Natural killer cell treated with Interleukin-12 subunit alpha and Interleukin-12 subunit beta and Interleukin-15 and Interleukin-18, amount 100 ng/mL, for 72 hours (primary cell): ENCODE data around the gene HBG2. TPM values are rescaled to one million over a fixed set of nuclear protein-coding genes. Genes with fewer than 3 reads are reported as not detected.
"Not testable (repeated sequence)": the region's sequence is repeated elsewhere in the genome, so short reads cannot be mapped to it uniquely, and the experiment has no call there.

Experiments used
- ATAC-seq, 2 donors: fragments of 150-1000 bp; cut with Tn5 transposase in 1 of 2; sonication (Bioruptor Pico), chemical (Tn5 transposase) in 1 of 2; 2 replicates each; pipeline ENCODE4 v1.10.0; 2021
- DNase-seq: peaks from one replicate; pipeline ENCODE4 v3.0.0; 2022; ENCODE audit warnings: low spot score
- H3K27ac Mint-ChIP-seq, 2 donors: 1 replicate in 1 of 2; 2 replicates in 1 of 2; pipeline ENCODE4 v1.8.0; 2022; ENCODE audit warnings: mixed read lengths in 2 of 2, mild to moderate bottlenecking in 1 of 2, moderate library complexity in 1 of 2
- H3K27me3 Mint-ChIP-seq, 2 donors: 1 replicate in 1 of 2; 2 replicates in 1 of 2; pipeline ENCODE4 v1.8.0; 2022; ENCODE audit warnings: mixed read lengths in 2 of 2
- H3K36me3 Mint-ChIP-seq: one replicate; pipeline ENCODE4 v1.8.0; 2022; ENCODE audit warnings: mixed read lengths
- H3K4me1 Mint-ChIP-seq, 2 donors: 1 replicate in 1 of 2; 2 replicates in 1 of 2; pipeline ENCODE4 v1.8.0; 2022; ENCODE audit warnings: low read depth in 2 of 2, mixed read lengths in 2 of 2, mild to moderate bottlenecking in 1 of 2
- H3K4me3 Mint-ChIP-seq: one replicate; pipeline ENCODE4 v1.8.0; 2022; ENCODE audit warnings: mixed read lengths
- H3K9me3 Mint-ChIP-seq: 2 replicates; pipeline ENCODE4 v1.8.0; 2022; ENCODE audit warnings: mixed read lengths
- total RNA-seq, 2 donors: library from RNA; stranded (reverse); gene quantifications; one replicate each; pipeline ENCODE4 v1.2.3, GENCODE V29; 2022

HBG2 gene
- total RNA-seq, 2 donors from 2014 or later: not detected

DNA sequence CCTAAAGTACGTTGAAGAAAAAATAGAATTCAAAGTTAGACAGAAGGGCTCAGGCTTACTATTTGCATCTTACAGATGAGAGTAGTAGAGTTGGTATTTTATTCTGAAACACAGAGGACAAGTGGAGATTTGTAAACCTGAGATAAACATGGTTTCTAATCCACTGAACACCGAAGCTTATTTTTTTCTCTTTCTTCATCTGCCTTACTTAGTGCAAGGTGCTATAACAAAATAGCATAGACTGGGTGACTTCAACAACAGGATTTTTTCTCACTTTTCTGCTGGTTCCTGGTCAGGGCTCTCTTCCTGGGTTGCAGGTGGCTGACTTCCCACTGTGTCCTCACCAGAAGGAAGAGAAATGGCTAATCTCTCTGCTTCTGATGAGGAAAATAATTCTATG is 2.8 kb downstream of the HBG2 start:
- H3K9me3 Mint-ChIP-seq: no peaks in the 10 kb centered on the region
- H3K4me3 Mint-ChIP-seq: no peak overlapping the region
- no peaks in the 10 kb centered on the region for H3K4me1 Mint-ChIP-seq
- H3K27ac Mint-ChIP-seq: no peak overlapping the region
- DNase-seq (no peak), ATAC-seq (no peak)
- H3K27me3 Mint-ChIP-seq: peaks cover 0 to 7% of the 10 kb centered on the region in 2 donors
- no peaks in the 10 kb centered on the region for H3K36me3 Mint-ChIP-seq

DNA sequence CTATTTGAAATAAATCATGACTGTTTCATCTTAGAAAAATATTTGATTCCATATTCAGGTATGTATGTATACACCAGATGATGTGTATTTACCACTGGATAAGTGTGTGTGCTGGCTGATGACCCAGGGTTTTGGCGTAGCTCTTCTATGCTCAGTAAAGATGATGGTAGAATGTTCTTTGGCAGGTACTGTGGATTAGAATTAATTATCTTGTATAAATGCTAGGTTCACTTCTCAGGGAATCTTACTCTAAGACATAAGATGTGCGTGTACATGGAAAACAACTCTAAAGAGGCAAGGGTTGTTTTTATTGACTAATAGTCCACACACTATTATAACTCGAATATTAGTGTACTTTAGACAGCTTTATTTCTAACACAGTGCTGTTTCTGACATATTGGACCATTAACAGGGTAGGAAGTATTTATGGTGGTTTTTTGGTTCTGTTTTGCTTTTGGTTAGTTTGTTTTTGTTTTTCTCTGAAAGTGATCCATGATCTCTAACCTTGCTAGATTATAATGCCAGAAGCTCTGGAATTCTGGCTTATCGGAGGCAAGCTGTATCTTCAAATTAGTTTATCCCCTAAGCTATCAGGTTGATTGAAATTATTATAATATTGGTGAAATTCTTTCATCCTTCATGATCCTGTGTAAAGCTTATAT is 3.9 kb downstream of the HBG2 start:
- Mint-ChIP-seq H3K27me3 (peaks cover 0 to 7% of the 10 kb centered on the region in 2 donors), H3K9me3 (no peaks in the 10 kb centered on the region), H3K27ac (no peak overlapping the region), H3K4me1 (no peaks in the 10 kb centered on the region), H3K36me3 (no peaks in the 10 kb centered on the region), H3K4me3 (no peak overlapping the region)
- DNase-seq: no peak
- no peak for ATAC-seq

DNA sequence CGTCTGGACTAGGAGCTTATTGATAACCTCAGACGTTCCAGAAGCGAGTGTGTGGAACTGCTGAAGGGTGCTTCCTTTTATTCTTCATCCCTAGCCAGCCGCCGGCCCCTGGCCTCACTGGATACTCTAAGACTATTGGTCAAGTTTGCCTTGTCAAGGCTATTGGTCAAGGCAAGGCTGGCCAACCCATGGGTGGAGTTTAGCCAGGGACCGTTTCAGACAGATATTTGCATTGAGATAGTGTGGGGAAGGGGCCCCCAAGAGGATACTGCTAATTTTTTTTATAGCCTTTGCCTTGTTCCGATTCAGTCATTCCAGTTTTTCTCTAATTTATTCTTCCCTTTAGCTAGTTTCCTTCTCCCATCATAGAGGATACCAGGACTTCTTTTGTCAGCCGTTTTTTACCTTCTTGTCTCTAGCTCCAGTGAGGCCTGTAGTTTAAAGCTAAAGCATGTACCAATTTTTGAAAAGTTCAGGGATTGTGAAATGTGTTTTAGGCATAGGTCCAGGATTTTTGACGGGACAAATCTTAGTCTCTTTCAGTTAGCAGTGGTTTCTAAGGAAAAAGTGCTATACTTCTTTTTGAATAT is 4.7 kb downstream of the HBG2 start, which contains the start of gene HBG1:
TSS of gene HBG1 (minus strand) at position 51 of the 590 bp plus-strand sequence. CDS start 53 bp downstream, outside the sequence.
- not testable (repeated sequence) for H3K4me1 Mint-ChIP-seq, H3K9me3 Mint-ChIP-seq, ATAC-seq, H3K4me3 Mint-ChIP-seq, H3K27me3 Mint-ChIP-seq, H3K27ac Mint-ChIP-seq, DNase-seq, H3K36me3 Mint-ChIP-seq

DNA sequence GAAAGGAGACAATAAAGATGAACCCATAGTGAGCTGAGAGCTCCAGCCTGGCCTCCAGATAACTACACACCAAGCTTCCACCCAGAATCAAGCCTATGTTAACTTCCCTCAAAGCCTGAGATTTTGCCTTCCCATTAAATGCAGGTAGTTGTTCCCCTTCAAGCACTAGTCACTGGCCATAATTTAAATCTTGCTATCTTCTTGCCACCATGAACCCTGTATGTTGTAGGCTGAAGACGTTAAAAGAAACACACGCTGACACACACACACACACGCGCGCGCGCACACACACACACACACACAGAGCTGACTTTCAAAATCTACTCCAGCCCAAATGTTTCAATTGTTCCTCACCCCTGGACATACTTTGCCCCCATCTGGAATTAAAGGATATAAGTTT is 6.1 kb downstream of the HBG2 start:
- not testable (repeated sequence) for H3K36me3 Mint-ChIP-seq, H3K9me3 Mint-ChIP-seq, DNase-seq, H3K27ac Mint-ChIP-seq, H3K4me3 Mint-ChIP-seq, ATAC-seq, H3K27me3 Mint-ChIP-seq, H3K4me1 Mint-ChIP-seq

DNA sequence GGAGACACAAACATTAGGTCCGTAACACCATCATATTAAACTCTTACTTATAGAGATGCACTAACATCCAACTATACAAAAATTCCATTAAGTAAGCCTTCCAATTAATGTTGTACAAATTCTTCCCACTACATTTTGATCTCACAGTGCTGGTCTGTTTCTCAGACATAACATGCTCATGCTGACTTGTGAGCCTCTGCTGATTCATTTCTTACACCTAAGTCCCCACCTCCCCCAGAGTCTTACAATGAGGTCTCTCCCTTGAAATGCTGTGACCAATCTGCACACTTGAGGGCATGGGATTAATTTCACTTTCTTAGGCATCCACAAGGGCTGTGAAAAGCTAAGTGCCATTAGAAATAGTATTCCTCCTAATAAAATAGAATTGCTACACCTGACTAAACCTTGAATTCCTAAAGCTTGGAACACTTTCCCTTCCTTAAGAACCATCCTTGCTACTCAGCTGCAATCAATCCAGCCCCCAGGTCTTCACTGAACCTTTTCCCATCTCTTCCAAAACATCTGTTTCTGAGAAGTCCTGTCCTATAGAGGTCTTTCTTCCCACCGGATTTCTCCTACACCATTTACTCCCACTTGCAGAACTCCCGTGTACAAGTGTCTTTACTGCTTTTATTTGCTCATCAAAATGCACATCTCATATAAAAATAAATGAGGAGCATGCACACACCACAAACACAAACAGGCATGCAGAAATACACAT is 6.9 kb downstream of the HBG2 start:
- no peak overlapping the region for H3K27ac Mint-ChIP-seq
- H3K4me3 Mint-ChIP-seq: no peak overlapping the region
- DNase-seq (no peak), ATAC-seq (no peak)
- H3K27me3 Mint-ChIP-seq: peaks cover 0 to 7% of the 10 kb centered on the region in 2 donors
- no peaks in the 10 kb centered on the region for H3K9me3 Mint-ChIP-seq
- no peaks in the 10 kb centered on the region for H3K4me1 Mint-ChIP-seq
- H3K36me3 Mint-ChIP-seq: no peaks in the 10 kb centered on the region

DNA sequence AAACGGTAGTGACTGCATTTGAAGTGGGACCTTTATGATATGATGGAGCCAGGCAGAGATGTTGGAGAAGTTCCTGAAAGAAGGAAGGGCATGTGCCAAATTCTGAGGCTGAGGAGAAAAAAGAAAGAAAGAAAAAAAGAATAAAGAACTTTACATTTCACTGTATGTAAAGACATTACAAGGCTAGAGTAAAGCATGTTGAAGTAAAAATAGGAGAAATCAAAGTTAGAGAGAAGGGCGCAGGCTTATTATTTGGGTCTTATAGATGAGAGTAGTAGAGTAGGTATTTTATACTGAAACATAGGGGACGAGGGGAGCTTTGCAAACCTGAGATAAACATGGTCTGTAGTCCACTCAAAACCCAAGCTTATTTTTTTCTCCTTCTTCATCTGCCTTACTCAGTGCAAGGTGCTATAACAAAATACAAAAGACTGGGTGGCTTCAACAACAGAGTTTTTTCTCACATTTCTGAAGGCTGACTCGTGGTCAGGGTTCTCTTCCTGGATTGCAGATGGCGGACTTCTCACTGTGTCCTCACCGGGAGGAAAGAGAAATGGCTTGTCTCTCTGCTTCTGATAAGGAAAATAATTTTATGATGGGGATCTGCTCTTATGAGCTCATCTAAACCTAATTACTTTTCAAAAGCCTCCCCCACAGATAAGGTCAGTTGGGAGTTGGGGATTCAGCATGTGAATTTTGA is 7.7 kb downstream of the HBG2 start:
- no peak overlapping the region for H3K4me3 Mint-ChIP-seq
- DNase-seq (no peak), ATAC-seq (no peak)
- H3K9me3 Mint-ChIP-seq: no peaks in the 10 kb centered on the region
- H3K36me3 Mint-ChIP-seq: no peaks in the 10 kb centered on the region
- no peaks in the 10 kb centered on the region for H3K4me1 Mint-ChIP-seq
- no peak overlapping the region for H3K27ac Mint-ChIP-seq
- H3K27me3 Mint-ChIP-seq: peaks cover 0 to 12% of the 10 kb centered on the region in 2 donors

DNA sequence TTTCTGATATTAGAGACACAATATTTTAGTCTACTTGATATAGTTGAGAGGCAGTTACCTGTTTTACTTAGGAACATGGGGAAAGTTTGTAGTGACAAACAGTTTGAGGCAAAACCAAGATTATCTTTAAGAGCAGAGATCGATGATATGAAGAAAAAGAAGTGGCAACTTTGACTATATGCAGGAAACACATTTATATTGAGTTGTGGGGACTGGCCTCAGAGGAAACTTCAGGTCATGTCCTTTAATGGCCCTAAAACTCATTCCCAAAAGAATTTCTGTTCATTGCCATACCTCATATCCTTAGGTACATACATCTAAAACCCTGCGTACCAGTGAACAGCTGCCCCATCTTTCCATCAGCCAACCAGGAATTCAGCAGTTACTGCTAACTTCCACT is 9.4 kb downstream of the HBG2 start:
- no peaks in the 10 kb centered on the region for H3K36me3 Mint-ChIP-seq
- H3K27ac Mint-ChIP-seq: no peak overlapping the region
- peaks cover 0 to 18% of the 10 kb centered on the region in 2 donors for H3K27me3 Mint-ChIP-seq
- H3K4me1 Mint-ChIP-seq: no peaks in the 10 kb centered on the region
- ATAC-seq (no peak), DNase-seq (no peak)
- H3K9me3 Mint-ChIP-seq: no peaks in the 10 kb centered on the region
- no peak overlapping the region for H3K4me3 Mint-ChIP-seq

DNA sequence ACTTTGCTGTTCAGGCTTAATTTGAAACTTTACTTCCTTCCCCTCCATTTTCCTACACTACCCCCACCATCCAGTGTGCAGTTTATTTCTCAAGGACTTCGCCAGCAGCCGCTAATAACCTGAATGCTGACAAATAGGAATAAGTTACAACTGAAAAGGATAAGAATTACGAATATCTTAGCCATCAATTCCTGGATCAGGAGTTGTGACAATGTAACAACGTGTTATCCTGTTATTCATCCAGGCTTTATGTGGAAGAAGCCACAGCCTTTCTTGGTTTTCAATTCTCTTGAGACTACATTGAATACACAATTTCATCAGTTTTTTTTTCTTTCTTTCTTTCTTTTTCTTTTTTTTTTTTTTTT is 10.8 kb downstream of the HBG2 start:
- H3K4me3 Mint-ChIP-seq: no peak overlapping the region
- ATAC-seq (no peak), DNase-seq (no peak)
- no peaks in the 10 kb centered on the region for H3K36me3 Mint-ChIP-seq
- H3K27me3 Mint-ChIP-seq: peaks cover 0 to 23% of the 10 kb centered on the region in 2 donors
- no peak overlapping the region for H3K27ac Mint-ChIP-seq
- no peaks in the 10 kb centered on the region for H3K4me1 Mint-ChIP-seq
- H3K9me3 Mint-ChIP-seq: no peaks in the 10 kb centered on the region

DNA sequence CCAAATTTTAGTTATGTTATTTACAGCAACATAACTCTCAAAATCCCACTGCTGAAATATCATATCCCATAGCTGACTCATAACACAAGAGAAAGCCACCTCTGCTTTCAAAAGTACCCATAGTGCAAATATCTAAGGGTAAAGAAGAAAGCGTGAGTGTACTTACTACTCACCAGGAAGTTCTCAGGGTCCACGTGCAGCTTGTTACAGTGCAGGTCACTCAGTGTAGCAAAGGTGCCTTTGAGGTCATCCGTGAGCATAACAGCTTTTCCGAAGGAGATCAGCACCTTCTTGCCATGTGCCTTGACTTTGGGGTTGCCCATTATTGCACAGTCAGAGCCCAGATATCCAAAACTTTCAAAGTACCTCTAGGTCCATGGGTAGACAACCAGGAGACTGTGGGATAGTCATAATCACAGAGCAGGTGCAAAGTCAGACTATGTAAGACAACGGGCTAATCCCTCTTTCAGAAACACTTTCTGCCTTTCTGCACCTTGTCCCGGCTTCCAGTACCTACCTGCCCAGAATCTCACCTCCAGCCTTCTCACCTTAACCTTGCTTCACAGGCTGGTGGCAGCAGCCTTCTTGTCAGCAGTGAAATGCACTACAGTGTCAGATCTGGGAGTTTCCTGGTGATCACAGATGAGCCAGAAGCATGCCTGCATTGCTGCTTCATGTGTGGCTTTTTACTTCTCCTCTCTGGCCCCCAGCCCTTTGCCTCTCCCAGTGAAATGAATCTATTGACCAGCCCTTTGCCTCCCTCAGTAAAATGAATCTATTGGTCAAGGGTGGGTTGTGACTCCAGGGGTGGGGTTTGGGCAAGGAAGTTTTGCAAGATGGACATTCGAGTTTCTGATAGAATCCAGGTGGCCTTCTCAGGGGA is 11.4 kb downstream of the HBG2 start:
- H3K4me1 Mint-ChIP-seq: no peaks in the 10 kb centered on the region
- H3K36me3 Mint-ChIP-seq: no peaks in the 10 kb centered on the region
- no peak for ATAC-seq
- DNase-seq: no peak
- H3K27me3 Mint-ChIP-seq: peaks cover 0 to 27% of the 10 kb centered on the region in 2 donors
- H3K27ac Mint-ChIP-seq: no peak overlapping the region
- no peak overlapping the region for H3K4me3 Mint-ChIP-seq
- no peaks in the 10 kb centered on the region for H3K9me3 Mint-ChIP-seq

DNA sequence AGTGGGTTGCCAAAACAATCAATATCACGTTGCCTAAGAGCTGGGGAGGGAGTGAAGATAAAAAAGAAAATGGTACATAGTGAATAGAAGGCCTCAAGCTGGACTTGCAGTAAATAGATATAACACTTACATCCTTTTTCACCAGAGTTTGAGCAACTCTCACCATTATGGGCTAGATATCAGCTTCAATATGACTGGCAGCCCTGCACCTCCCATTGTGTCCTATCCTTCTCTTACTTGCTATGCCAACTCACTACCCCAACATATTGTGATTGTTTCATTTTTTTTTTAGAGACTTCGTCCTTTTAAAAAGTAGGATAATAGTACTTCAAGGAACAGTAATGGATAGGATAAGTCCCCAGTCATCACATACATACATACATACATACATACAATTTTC is 12.4 kb downstream of the HBG2 start:
- Mint-ChIP-seq H3K4me3 (no peak overlapping the region), H3K9me3 (no peaks in the 10 kb centered on the region), H3K27ac (no peak overlapping the region), H3K27me3 (peaks cover 3 to 27% of the 10 kb centered on the region in 2 donors), H3K4me1 (no peaks in the 10 kb centered on the region), H3K36me3 (no peaks in the 10 kb centered on the region)
- DNase-seq (no peak), ATAC-seq (no peak)

DNA sequence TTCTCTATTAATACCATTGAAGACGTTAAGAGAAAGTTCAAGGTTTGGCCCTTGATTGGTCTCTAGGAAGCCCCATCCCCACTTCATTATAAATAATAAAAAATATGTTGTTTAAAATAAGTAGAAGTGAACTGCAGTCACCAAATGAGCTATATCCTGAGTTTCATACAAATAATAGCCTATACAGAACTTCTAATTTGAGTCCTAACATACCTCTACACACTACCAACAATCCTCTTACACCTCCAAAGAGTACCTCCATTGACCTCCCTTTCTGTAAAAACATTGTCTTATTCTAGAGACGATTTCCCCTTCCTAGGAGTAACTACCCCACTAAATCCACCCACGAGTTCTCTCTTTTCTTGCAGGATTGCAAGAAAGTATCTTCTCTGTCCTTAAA is 13.1 kb downstream of the HBG2 start:
- ATAC-seq (no peak), DNase-seq (no peak)
- no peak overlapping the region for H3K4me3 Mint-ChIP-seq
- H3K36me3 Mint-ChIP-seq: no peaks in the 10 kb centered on the region
- no peaks in the 10 kb centered on the region for H3K4me1 Mint-ChIP-seq
- H3K9me3 Mint-ChIP-seq: no peaks in the 10 kb centered on the region
- no peak overlapping the region for H3K27ac Mint-ChIP-seq
- peaks cover 3 to 26% of the 10 kb centered on the region in 2 donors for H3K27me3 Mint-ChIP-seq

DNA sequence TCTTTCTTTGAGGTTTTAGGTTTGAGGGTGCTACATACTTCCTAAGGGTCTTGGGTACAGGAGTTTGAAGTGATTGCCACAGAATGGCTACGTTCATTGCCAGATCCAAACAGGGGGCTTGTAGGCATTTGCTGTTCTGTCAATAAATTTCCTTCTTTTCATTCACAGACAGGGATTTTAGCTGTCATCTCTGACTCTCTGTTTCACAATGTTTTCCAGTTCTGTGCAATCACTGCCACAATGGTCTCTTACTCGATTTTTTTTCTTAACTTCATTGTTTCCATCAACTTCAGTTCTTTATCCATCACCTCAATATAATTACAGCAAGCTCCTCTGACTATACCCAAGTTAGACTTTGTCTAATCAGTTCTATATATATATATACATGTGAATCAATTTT is 14.1 kb downstream of the HBG2 start:
- no peak for ATAC-seq

DNA sequence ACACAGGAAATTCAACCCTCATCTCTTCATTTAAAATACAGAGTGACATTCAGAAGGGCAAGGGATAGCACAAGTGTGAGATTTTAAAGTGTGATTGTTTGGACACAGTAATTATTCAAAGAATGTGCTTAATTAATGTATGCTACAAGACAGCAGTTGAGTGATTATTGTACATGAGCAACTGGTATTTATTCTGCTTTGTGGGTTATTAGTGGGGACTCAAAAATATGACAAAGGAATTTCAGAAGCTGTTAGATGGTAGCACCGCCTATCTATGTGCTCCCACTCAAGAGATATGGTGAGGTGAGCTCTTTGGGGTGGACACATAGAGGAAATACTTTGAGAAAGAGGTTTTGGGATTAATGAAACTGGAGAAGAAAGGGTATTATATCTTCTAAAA is 14.5 kb downstream of the HBG2 start:
- Mint-ChIP-seq H3K4me3 (no peak overlapping the region), H3K27ac (no peak overlapping the region), H3K27me3 (peaks cover 3 to 34% of the 10 kb centered on the region in 2 donors), H3K4me1 (no peaks in the 10 kb centered on the region), H3K36me3 (no peaks in the 10 kb centered on the region), H3K9me3 (no peaks in the 10 kb centered on the region)
- ATAC-seq (no peak), DNase-seq (no peak)

More for the DNA sequence above, 14.1 kb downstream of the HBG2 start:
- no peak overlapping the region for H3K27ac Mint-ChIP-seq
- DNase-seq: no peak
- no peaks in the 10 kb centered on the region for H3K36me3 Mint-ChIP-seq
- no peaks in the 10 kb centered on the region for H3K4me1 Mint-ChIP-seq
- H3K27me3 Mint-ChIP-seq: peaks cover 3 to 34% of the 10 kb centered on the region in 2 donors
- H3K9me3 Mint-ChIP-seq: no peaks in the 10 kb centered on the region
- no peak overlapping the region for H3K4me3 Mint-ChIP-seq
